Liver (tissue), 9 donors: ENCODE results near the gene GAS7. TPM values are rescaled to one million over a fixed set of nuclear protein-coding genes. Genes with fewer than 3 reads are reported as not detected.

ENCODE experiments used
- DNase-seq: peaks from one replicate; pipeline ENCODE4 v3.0.0-alpha.2; 2017; ENCODE audit warnings: low spot score
- H3K27ac ChIP-seq, 2 donors: one replicate each; pipeline ENCODE4 v1.7.0; 2013; ENCODE audit warnings: inconsistent platforms in 2 of 2, low read length in 2 of 2, control low read depth in 1 of 2, low read depth in 1 of 2, mild to moderate bottlenecking in 1 of 2
- H3K27me3 ChIP-seq, 4 donors: one replicate each; pipeline versions ENCODE4 v1.6.1 to v1.7.0; 2013; ENCODE audit warnings: low read length in 3 of 4, inconsistent platforms in 1 of 4, mild to moderate bottlenecking in 1 of 4, moderate library complexity in 1 of 4; ENCODE audit not compliant: control insufficient read depth in 4 of 4, insufficient read depth in 4 of 4
- H3K36me3 ChIP-seq, 4 donors: one replicate each; pipeline versions ENCODE4 v1.6.1 to v1.7.0; 2013; ENCODE audit warnings: low read length in 3 of 4, mild to moderate bottlenecking in 3 of 4, low read depth in 1 of 4, moderate library complexity in 1 of 4; ENCODE audit not compliant: control insufficient read depth in 4 of 4, insufficient read depth in 3 of 4
- H3K4me1 ChIP-seq, 4 donors: one replicate each; pipeline versions ENCODE4 v1.6.1 to v1.7.0; 2013; ENCODE audit warnings: low read length in 3 of 4, mild to moderate bottlenecking in 3 of 4, moderate library complexity in 1 of 4; ENCODE audit not compliant: control insufficient read depth in 4 of 4, insufficient read depth in 4 of 4
- H3K4me3 ChIP-seq, 3 donors: one replicate each; pipeline versions ENCODE4 v1.6.1 to v1.7.0; 2013; ENCODE audit warnings: low read length in 3 of 3, control low read depth in 1 of 3, low read depth in 1 of 3, mild to moderate bottlenecking in 1 of 3
- H3K9ac ChIP-seq, 2 donors: one replicate each; pipeline ENCODE4 v1.7.0; 2013; ENCODE audit warnings: low read length in 2 of 2, mild to moderate bottlenecking in 2 of 2, moderate library complexity in 2 of 2, control low read depth in 1 of 2, low read depth in 1 of 2
- H3K9me3 ChIP-seq, 4 donors: one replicate each; pipeline versions ENCODE4 v1.6.1 to v1.7.0; 2013; ENCODE audit warnings: low read length in 3 of 4; ENCODE audit not compliant: control insufficient read depth in 4 of 4
- CTCF ChIP-seq: fragments of 150-350 bp; IDR thresholded peaks from 2 replicates; pipeline ENCODE4 v1.5.1; 2017; ENCODE audit warnings: improper control_type of control experiment, low read depth, low read length; ENCODE audit not compliant: missing input control
- EGR1 ChIP-seq, 2 donors: IDR thresholded peaks; 2 replicates each; pipeline ENCODE4 v1.6.1; 2016 to 2018; ENCODE audit warnings: antibody characterized with exemption in 2 of 2, low read depth in 2 of 2
- FOXA1 ChIP-seq: IDR thresholded peaks from 2 replicates; pipeline ENCODE4 v1.6.1; 2016; ENCODE audit warnings: antibody characterized with exemption
- FOXA2 ChIP-seq: IDR thresholded peaks from 2 replicates; pipeline ENCODE4 v1.6.1; 2016; ENCODE audit warnings: antibody characterized with exemption
- HNF4A ChIP-seq, 2 donors: conservative IDR thresholded peaks; 2 replicates each; pipeline ENCODE4 v1.6.1; 2016; ENCODE audit warnings: antibody characterized with exemption in 2 of 2, mild to moderate bottlenecking in 2 of 2
- HNF4G ChIP-seq: IDR thresholded peaks from 2 replicates; pipeline ENCODE4 v1.6.1; 2016; ENCODE audit warnings: antibody characterized with exemption
- JUND ChIP-seq, 2 donors: IDR thresholded peaks; 2 replicates each; pipeline ENCODE4 v1.6.1; 2016; ENCODE audit warnings: antibody characterized with exemption in 2 of 2
- MAX ChIP-seq: IDR thresholded peaks from 2 replicates; pipeline ENCODE4 v1.6.1; 2016; ENCODE audit warnings: antibody characterized with exemption
- NR2F2 ChIP-seq: IDR thresholded peaks from 2 replicates; pipeline ENCODE4 v1.6.1; 2016; ENCODE audit warnings: antibody characterized with exemption
- RAD21 ChIP-seq, 2 donors: IDR thresholded peaks; 2 replicates each; pipeline ENCODE4 v1.6.1; 2016; ENCODE audit warnings: antibody characterized with exemption in 2 of 2, mild to moderate bottlenecking in 2 of 2
- REST ChIP-seq: IDR thresholded peaks from 2 replicates; pipeline ENCODE4 v1.6.1; 2016; ENCODE audit warnings: antibody characterized with exemption, mild to moderate bottlenecking
- RXRA ChIP-seq, 2 donors: IDR thresholded peaks; 2 replicates each; pipeline ENCODE4 v1.6.1; 2017 to 2018; ENCODE audit warnings: antibody characterized with exemption in 2 of 2, mild to moderate bottlenecking in 1 of 2
- SP1 ChIP-seq: IDR thresholded peaks from 2 replicates; pipeline ENCODE4 v1.6.1; 2018; ENCODE audit warnings: antibody characterized with exemption, mild to moderate bottlenecking
- TAF1 ChIP-seq: conservative IDR thresholded peaks from 2 replicates; pipeline ENCODE4 v1.6.1; 2016; ENCODE audit warnings: antibody characterized with exemption, mild to moderate bottlenecking
- YY1 ChIP-seq: IDR thresholded peaks from 2 replicates; pipeline ENCODE4 v1.6.1; 2016; ENCODE audit warnings: antibody characterized with exemption, mild to moderate bottlenecking
- ZBTB33 ChIP-seq: IDR thresholded peaks from 2 replicates; pipeline ENCODE4 v1.6.1; 2016; ENCODE audit warnings: antibody characterized with exemption
- WGBS: extraction: QIAGEN DNeasy Blood & Tissue Kit; methylation state at CpG from one replicate; pipeline ENCODE4 v1.1.7; 2013; 5-methylcytosine and 5-hydroxymethylcytosine counted together
- polyA plus RNA-seq, 2 donors: library from polyadenylated mRNA; stranded (reverse) in 1 of 2; unstranded in 1 of 2; fragments of 200-250 nt in 1 of 2; fragments of >200 nt in 1 of 2; fragmentation: Nextera tagmentation in 1 of 2; extraction: Ambion mirVana in 1 of 2; gene quantifications; one replicate each; pipeline versions ENCODE4 v1.2.1 to v1.2.3, GENCODE V29; 2013 to 2015
- total RNA-seq, 2 donors: library from RNA; depleted of rRNA; stranded (reverse); fragments of >200 nt; gene quantifications; one replicate each; pipeline ENCODE4 v1.2.3, GENCODE V29; 2014
- donor health status: healthy.
- donor health status: healthy.
- donor health status: healthy.
- donor health status: healthy.
- donor health status: healthy.

The GAS7 gene
- total and polyA plus RNA-seq, 4 donors = 0.79 to 6.1 (median 2.5) TPM

- H3K27ac ChIP-seq = no peak overlapping the region
- no peaks in the 10 kb centered on the region for H3K4me1 ChIP-seq
- H3K36me3 ChIP-seq = no peaks in the 10 kb centered on the region
- H3K9me3 ChIP-seq = no peaks in the 10 kb centered on the region
- TF ChIP-seq YY1 (no peak), SP1 (no peak), JUND (IDR thresholded peaks at IDR 0.05) (no peak), FOXA1 (no peak), FOXA2 (no peak), HNF4G (no peak), EGR1 (IDR thresholded peaks at IDR 0.05; ENCODE audit: low read depth in 2 of 2) (no peak), RAD21 (IDR thresholded peaks at IDR 0.05) (no peak), RXRA (IDR thresholded peaks at IDR 0.05) (no peak), ZBTB33 (no peak), HNF4A (conservative IDR thresholded peaks at IDR 0.05) (no peak), MAX (no peak), CTCF (no peak), TAF1 (no peak), REST (no peak), NR2F2 (no peak)
- 73% methylated on average over 9 of the region's 9 CpGs for WGBS
- no peak overlapping the region for H3K9ac ChIP-seq
- peaks cover 0 to 4% (median 0%) of the 10 kb centered on the region in 4 donors for H3K27me3 ChIP-seq
- H3K4me3 ChIP-seq = no peak overlapping the region
- no peak for DNase-seq
Measured at GRCh38 chr17:9999919-10000695, 198.3 kb downstream of the GAS7 start.

- WGBS = 75% methylated on average over 3 of the region's 3 CpGs
- Histone ChIP-seq H3K27me3 (peaks cover 0 to 2% (median 0%) of the 10 kb centered on the region in 4 donors), H3K9me3 (no peaks in the 10 kb centered on the region), H3K27ac (no peak overlapping the region), H3K4me3 (no peak overlapping the region), H3K9ac (no peak overlapping the region), H3K36me3 (no peaks in the 10 kb centered on the region), H3K4me1 (no peaks in the 10 kb centered on the region)
- no peak for TF ChIP-seq RAD21 (IDR thresholded peaks at IDR 0.05)
- TF ChIP-seq MAX = no peak
- TF ChIP-seq JUND (IDR thresholded peaks at IDR 0.05) = no peak
- no peak for TF ChIP-seq FOXA1
- no peak for TF ChIP-seq REST
- no peak for DNase-seq
Measured at GRCh38 chr17:9998060-9998459, 200.3 kb downstream of the GAS7 start.
